Small intestine (tissue), 7 donors: ENCODE results near the gene SORBS1. TPM values are rescaled to one million over a fixed set of nuclear protein-coding genes. Genes with fewer than 3 reads are reported as not detected.

ENCODE experiments used
- DNase-seq, 2 donors: peaks; one replicate each; pipeline versions ENCODE4 v3.0.0 to v3.0.0-alpha.2; 2013
- FAIRE-seq: peaks from 2 replicates; lab custom pipeline; 2012; peaks lifted over from hg19 to GRCh38; lab: Jason Lieb, UNC
- H3K27ac ChIP-seq, 3 donors: one replicate each; pipeline ENCODE4 v1.5.1; 2013; ENCODE audit warnings: low read length in 2 of 3, mild to moderate bottlenecking in 2 of 3, control low read depth in 1 of 3, inconsistent platforms in 1 of 3, low read depth in 1 of 3, moderate library complexity in 1 of 3
- H3K27me3 ChIP-seq, 3 donors: one replicate each; pipeline ENCODE4 v1.6.1; 2013; ENCODE audit warnings: low read length in 3 of 3, inconsistent platforms in 1 of 3; ENCODE audit not compliant: control insufficient read depth in 3 of 3, insufficient read depth in 3 of 3
- H3K36me3 ChIP-seq, 3 donors: one replicate each; pipeline ENCODE4 v1.6.1; 2013; ENCODE audit warnings: low read length in 3 of 3, inconsistent platforms in 1 of 3, low read depth in 1 of 3, mild to moderate bottlenecking in 1 of 3, moderate library complexity in 1 of 3; ENCODE audit not compliant: control insufficient read depth in 3 of 3, insufficient read depth in 2 of 3
- H3K4me1 ChIP-seq, 3 donors: one replicate each; pipeline ENCODE4 v1.6.1; 2013; ENCODE audit warnings: low read length in 2 of 3, inconsistent platforms in 1 of 3, low read depth in 1 of 3, mild to moderate bottlenecking in 1 of 3, moderate library complexity in 1 of 3; ENCODE audit not compliant: control insufficient read depth in 3 of 3, insufficient read depth in 2 of 3
- H3K4me3 ChIP-seq, 3 donors: one replicate each; pipeline ENCODE4 v1.5.1; 2013; ENCODE audit warnings: low read length in 3 of 3, control low read depth in 1 of 3, inconsistent platforms in 1 of 3, low read depth in 1 of 3, mild to moderate bottlenecking in 1 of 3, moderate library complexity in 1 of 3
- H3K9me3 ChIP-seq, 2 donors: one replicate each; pipeline ENCODE4 v1.6.1; 2013; ENCODE audit warnings: low read depth in 1 of 2, low read length in 1 of 2; ENCODE audit not compliant: control insufficient read depth in 2 of 2, insufficient read depth in 1 of 2
- WGBS, 3 donors: extraction: QIAGEN DNeasy Blood & Tissue Kit; methylation state at CpG; one replicate each; pipeline ENCODE4 v1.1.7; 2013; 5-methylcytosine and 5-hydroxymethylcytosine counted together
- polyA plus RNA-seq, 4 donors: library from polyadenylated mRNA; stranded (reverse) in 3 of 4; unstranded in 1 of 4; fragments of 200-250 nt in 3 of 4; fragments of 120-200 nt in 1 of 4; gene quantifications; one replicate each; pipeline versions ENCODE4 v1.2.1 to v1.2.3, GENCODE V29; 2013
- donor health status: healthy with polysubstance abuse.
- donor health status: control.
- donor health status: control.
- donor health status: Bipolar disorder and iron deficiency.
- donor health status: healthy.

Gene SORBS1
- polyA plus RNA-seq, 4 donors = 4.9 to 35.5 (median 20.1) TPM

DNA sequence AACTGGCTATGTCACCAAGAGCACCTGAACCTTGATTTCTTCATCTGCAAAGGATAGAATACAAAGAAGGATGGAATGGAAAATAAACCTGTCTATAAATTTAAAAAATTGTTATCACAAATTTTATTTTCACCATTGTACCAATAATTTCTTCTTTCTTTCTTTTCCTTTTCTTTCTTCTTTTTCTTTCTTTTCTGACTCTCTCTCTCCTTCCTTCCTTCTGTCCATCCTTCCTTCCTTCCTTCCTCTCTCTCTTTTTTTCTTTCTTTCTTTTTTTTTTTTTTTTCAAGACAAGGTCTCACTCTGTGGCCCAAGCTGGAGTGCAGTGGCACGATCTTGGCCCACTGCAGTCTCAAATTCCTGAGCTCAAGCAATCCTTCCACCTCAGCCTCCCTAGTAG is 36.6 kb upstream of the SORBS1 start:
- no peak for DNase-seq
- H3K36me3 ChIP-seq = no peaks in the 10 kb centered on the region
- H3K4me3 ChIP-seq = no peak overlapping the region
- H3K27me3 ChIP-seq = no peaks in the 10 kb centered on the region
- H3K4me1 ChIP-seq = peaks cover 0 to 4% (median 0%) of the 10 kb centered on the region in 3 donors
- no peaks in the 10 kb centered on the region for H3K9me3 ChIP-seq
- FAIRE-seq = no peak
- WGBS, 3 donors = 88 to 100% (median 95%) methylated on average over 1 of the region's 1 CpG
- H3K27ac ChIP-seq = no peak overlapping the region

DNA sequence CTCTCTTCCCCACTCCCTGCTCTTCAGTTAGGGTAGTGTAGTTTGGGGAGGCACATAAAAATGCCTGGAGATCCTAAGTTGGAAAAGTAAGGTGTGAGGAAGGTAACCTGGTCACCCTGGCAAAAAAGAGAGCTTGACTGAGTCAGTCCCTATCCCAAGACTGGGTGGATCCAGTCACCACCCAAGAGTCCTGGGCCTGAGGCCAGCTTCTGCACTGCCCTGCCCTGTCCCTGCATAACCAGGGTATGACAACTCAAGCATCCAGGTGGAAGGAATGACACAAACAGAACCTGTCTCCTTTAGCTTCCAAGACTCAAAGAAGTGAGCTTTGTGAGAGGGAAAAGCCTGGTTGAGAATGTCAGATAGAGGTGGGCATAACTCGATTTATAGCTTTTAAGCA is 26.9 kb upstream of the SORBS1 start:
- H3K27ac ChIP-seq = no peak overlapping the region
- peaks cover 0 to 3% (median 0%) of the 10 kb centered on the region in 3 donors for H3K27me3 ChIP-seq
- H3K4me3 ChIP-seq = no peak overlapping the region
- H3K9me3 ChIP-seq = peaks cover 0 to 3% of the 10 kb centered on the region in 2 donors
- WGBS, 3 donors = 73 to 85% (median 82%) methylated on average over 1 of the region's 1 CpG
- no peaks in the 10 kb centered on the region for H3K36me3 ChIP-seq
- no peak for FAIRE-seq
- no peak for DNase-seq
- H3K4me1 ChIP-seq = no peaks in the 10 kb centered on the region

DNA sequence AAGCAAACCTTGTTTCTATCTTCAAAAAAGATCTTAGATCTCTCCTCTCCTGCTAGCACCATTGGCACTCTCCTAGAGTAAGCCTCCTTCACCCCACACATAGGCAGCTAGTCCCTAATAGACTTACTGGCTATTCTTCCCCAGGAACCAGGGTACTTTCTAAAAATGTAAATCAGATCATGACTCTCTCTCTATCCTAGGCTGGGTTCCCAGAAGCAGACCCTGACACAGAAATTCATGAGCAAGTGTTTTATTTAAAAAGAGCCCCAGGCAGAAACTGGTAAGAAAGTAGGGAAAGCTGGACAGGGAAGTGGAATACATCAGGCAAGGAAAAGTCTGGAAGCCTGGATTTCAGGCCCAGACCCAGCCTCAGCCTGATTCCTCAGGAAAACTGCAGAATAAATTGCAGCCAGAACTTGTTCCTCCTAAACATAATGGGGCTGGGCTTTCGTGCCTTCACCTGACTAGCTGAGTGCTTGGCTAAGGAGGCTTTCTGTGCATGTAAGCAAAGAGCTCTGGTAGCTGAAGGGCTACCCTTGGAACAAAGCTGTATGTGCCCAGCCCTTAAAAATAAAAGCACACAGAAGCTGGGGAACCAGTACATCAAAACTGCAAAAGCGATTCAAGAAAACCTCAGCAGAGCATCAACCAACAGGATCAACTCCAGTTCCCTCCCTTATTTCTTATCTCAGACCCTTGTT is 18.8 kb upstream of the SORBS1 start:
- 65 to 78% (median 75%) methylated on average over 2 of the region's 2 CpGs for WGBS, 3 donors
- Histone ChIP-seq H3K4me3 (no peak overlapping the region), H3K36me3 (no peaks in the 10 kb centered on the region), H3K9me3 (no peaks in the 10 kb centered on the region), H3K27ac (no peak overlapping the region), H3K4me1 (no peaks in the 10 kb centered on the region), H3K27me3 (no peaks in the 10 kb centered on the region)
- no peak for FAIRE-seq
- DNase-seq = no peak

DNA sequence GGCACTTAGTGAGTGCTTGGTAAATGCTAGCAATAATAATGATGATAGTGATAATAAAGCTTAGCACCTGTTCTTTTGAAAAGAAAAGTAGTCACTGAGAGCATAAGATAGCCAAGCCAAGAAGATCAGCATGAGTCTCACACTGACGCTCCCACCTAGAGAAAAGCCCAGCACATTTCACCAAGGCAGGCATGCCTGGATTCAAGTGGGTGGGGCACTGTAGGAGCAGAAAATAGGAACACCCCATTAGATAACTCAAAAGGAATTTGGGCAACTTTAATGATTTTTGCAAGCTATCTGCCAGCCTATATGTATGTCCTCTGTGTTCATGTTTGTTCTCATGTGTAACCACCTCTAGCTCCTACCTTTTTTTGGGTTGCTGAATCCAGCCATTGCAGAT is 18.1 kb upstream of the SORBS1 start:
- WGBS, 3 donors = 84 to 86% (median 84%) methylated on average over 1 of the region's 1 CpG
- Histone ChIP-seq H3K36me3 (no peaks in the 10 kb centered on the region), H3K4me3 (no peak overlapping the region), H3K27ac (no peak overlapping the region), H3K4me1 (no peaks in the 10 kb centered on the region), H3K27me3 (no peaks in the 10 kb centered on the region), H3K9me3 (no peaks in the 10 kb centered on the region)
- DNase-seq (no peak), FAIRE-seq (no peak)

DNA sequence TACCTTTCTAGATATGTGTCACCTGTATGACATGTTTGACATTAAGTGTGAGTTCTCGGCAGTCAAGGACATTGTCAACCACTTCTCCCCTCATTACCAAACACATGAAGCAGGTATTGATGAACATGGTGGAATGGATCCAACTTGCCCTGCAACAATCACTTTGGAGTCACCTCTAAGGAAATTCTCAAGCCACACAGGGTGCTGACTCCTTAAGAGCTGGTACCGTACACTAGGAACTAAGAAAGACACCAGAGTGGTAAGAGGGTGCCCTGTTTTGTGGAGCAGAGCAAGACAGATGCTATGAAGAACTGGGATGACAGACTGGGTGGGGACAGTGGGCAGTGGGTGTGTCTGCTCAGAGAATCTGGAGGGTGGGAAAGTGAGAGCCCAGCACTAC is 17.4 kb upstream of the SORBS1 start:
- H3K4me3 ChIP-seq = no peak overlapping the region
- no peak overlapping the region for H3K27ac ChIP-seq
- 88 to 91% (median 91%) methylated on average over 2 of the region's 2 CpGs for whole genome bisulfite sequencing, 3 donors
- H3K36me3 ChIP-seq = no peaks in the 10 kb centered on the region
- no peaks in the 10 kb centered on the region for H3K27me3 ChIP-seq
- FAIRE-seq (no peak), DNase-seq (no peak)
- H3K9me3 ChIP-seq = no peaks in the 10 kb centered on the region
- no peaks in the 10 kb centered on the region for H3K4me1 ChIP-seq

DNA sequence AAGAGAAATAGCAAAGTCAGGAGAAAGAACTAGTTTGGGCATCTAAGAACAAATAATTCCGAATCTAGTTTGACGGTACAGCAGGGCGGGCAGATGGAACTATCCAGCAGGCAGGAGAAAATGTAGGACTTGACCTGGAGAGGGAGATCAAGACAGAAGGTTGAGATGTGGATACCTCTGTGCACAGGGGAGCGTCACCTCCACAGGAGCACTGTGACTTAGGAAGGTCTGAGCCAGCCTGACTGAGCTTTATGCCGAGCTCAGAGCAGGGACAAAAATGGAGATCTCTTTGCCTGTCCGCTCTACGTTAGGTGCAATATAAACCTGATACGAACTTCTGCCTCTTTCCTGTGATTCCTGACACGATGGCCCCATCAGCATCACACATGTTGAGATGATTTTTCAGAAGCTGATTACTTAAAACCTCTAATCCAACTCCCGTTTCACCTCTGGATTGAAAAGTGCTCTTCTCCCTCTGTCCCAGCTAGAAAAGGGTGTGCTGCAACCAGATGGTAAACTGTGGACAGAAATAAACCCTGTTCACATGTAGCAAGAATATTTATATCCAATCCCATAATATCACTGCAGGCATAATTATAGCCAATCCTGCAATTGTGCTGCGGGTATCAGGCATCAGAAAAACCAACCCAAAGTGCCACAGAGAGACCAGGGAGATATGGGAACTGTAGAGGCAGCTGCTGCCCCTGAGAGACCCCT is 13.6 kb upstream of the SORBS1 start:
- no peaks in the 10 kb centered on the region for H3K9me3 ChIP-seq
- FAIRE-seq (no peak), DNase-seq (no peak)
- H3K27me3 ChIP-seq = no peaks in the 10 kb centered on the region
- no peaks in the 10 kb centered on the region for H3K4me1 ChIP-seq
- no peak overlapping the region for H3K4me3 ChIP-seq
- H3K36me3 ChIP-seq = no peaks in the 10 kb centered on the region
- whole genome bisulfite sequencing, 3 donors = 71 to 82% (median 72%) methylated on average over 11 of the region's 11 CpGs
- no peak overlapping the region for H3K27ac ChIP-seq

DNA sequence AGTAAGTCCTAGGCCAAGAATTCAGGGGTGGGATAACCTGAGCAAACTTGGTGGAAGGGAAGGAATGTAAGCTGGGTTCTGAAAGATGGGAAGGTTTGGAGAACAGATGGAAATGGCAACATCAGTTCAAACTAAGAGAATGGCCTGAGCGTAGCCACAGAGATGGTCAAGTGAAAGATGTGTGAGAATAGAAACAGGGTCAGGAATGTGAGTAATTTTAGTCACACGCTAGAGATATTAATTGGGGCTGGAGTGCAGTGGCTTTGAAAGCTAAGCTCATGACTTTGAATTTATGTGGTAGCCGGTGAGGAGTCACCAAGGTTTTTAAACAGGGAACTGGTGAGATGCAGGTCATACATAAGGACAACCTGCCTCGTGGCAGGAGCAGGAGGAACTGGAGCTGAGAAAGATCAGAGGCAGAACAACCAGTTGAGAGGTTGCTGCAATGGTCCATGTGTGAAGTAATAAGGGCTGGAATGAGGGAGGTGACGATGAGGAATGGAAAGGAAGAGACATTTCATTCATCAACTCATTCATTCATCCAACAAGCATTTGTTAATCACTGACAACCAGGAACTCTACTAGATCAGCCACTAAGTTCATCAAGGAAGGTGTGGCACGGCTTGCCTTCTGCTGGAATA is 12.9 kb upstream of the SORBS1 start:
- 79 to 89% (median 84%) methylated on average over 6 of the region's 6 CpGs for WGBS, 3 donors
- DNase-seq (no peak), FAIRE-seq (no peak)
- Histone ChIP-seq H3K27ac (no peak overlapping the region), H3K27me3 (no peaks in the 10 kb centered on the region), H3K4me1 (no peaks in the 10 kb centered on the region), H3K9me3 (no peaks in the 10 kb centered on the region), H3K36me3 (no peaks in the 10 kb centered on the region), H3K4me3 (no peak overlapping the region)

DNA sequence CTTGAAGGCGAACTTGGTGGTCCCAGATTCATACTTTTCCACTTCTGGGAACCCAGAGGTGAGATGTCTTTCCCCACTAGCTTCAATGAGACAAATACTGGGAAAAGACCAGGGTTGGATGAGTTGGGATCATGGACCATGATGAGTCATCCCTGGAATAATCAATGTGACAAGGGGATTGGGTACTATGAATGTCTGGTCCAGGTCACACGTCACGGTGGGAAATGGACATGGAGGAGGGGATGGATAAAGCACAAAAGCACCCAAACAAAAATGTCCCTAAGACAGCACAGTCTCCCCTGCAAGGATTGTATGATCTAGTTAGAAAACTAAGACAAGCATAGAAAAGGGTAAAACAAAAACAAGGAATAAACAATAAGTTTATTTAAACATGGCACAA is 12.4 kb upstream of the SORBS1 start:
- Histone ChIP-seq H3K27ac (no peak overlapping the region), H3K27me3 (no peaks in the 10 kb centered on the region), H3K4me3 (no peak overlapping the region), H3K4me1 (no peaks in the 10 kb centered on the region), H3K36me3 (no peaks in the 10 kb centered on the region), H3K9me3 (no peaks in the 10 kb centered on the region)
- WGBS, 3 donors = 79 to 89% (median 84%) methylated on average over 3 of the region's 3 CpGs
- FAIRE-seq (no peak), DNase-seq (no peak)
